ENCODE measurements around the gene ACO2. TPM values are rescaled to one million over a fixed set of nuclear protein-coding genes. Genes with fewer than 3 reads are reported as not detected.

ACO2 gene
- total and polyA plus RNA-seq, 2 of the 4 experiments (the other 2 are of a cell fraction): 71.3 to 72.9 TPM

DNA sequence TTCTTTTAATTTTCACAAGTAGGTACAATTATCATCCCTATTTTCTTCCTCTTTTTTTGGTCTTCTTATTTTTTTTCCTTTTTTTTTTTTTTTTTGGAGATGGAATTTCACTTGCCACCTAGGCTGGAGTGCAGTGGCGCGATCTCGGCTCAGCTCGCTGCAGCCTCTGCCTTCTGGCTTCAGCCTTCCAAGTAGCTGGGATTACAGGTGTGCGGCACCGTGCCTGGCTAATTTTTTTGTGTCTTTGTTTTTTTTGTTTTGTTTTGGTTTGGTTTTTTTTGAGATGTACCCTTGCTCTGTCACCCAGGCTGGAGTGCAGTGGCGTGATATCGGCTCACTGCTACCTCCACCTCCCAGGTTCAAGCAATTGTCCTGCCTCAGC, 39.0 kb upstream of the ACO2 start:
- Histone ChIP-seq H2BK5ac (ENCODE audit: low read depth, low read length, poor library complexity, severe bottlenecking) (no peak overlapping the region), H3K4me3 (ENCODE audit: insufficient read depth, low read depth, low read length) (no peak overlapping the region), H2AFZ (replicated peaks; ENCODE audit: low read length, poor library complexity) (no peak overlapping the region), H3K79me1 (ENCODE audit: low read depth in 1 of 2, low read length in 2 of 2) (peaks cover 9 to 39% of the 10 kb centered on the region in 2 experiments), H3K9me1 (ENCODE audit: insufficient read depth, low read length) (peaks cover 11% of the 10 kb centered on the region), H2BK20ac (ENCODE audit: low read depth, low read length) (no peak overlapping the region), H2BK15ac (ENCODE audit: low read depth, low read length) (no peak overlapping the region), H3K4me2 (ENCODE audit: low read depth, low read length) (no peak overlapping the region), H3K4ac (ENCODE audit: low read depth, low read length) (no peak overlapping the region), H3K56ac (ENCODE audit: extremely low read depth, insufficient read depth, low read length) (no peak overlapping the region), H3K36me3 (ENCODE audit: control insufficient read depth, insufficient read depth, low read length) (peaks cover 29% of the 10 kb centered on the region), H4K5ac (ENCODE audit: low read depth, low read length) (no peak overlapping the region), H3K27me3 (ENCODE audit: control insufficient read depth, insufficient read depth, low read length) (no peaks in the 10 kb centered on the region), H3K9ac (ENCODE audit: low read depth, low read length) (no peak overlapping the region), H3K9me3 (ENCODE audit: control insufficient read depth, insufficient read depth, low read length) (no peaks in the 10 kb centered on the region), H2AK5ac (ENCODE audit: low read depth, low read length) (no peak overlapping the region), H3K27ac (ENCODE audit: insufficient read depth, low read length) (no peak overlapping the region), H4K91ac (ENCODE audit: insufficient read depth, low read depth, low read length) (no peak overlapping the region), H2BK120ac (ENCODE audit: low read depth, low read length) (no peak overlapping the region), H3K23ac (ENCODE audit: low read depth, low read length) (no peak overlapping the region), H3K18ac (ENCODE audit: low read depth, low read length) (no peak overlapping the region), H3K14ac (replicated peaks; ENCODE audit: low read depth, low read length) (no peak overlapping the region), H3K4me1 (ENCODE audit: control insufficient read depth, insufficient read depth, low read length) (no peaks in the 10 kb centered on the region), H4K20me1 (ENCODE audit: insufficient read depth, low read length) (peaks cover 41% of the 10 kb centered on the region), H4K8ac (ENCODE audit: low read depth in 2 of 2, low read length in 2 of 2) (no peak overlapping the region), H2AK9ac (replicated peaks; ENCODE audit: low read depth, low read length, poor library complexity) (no peak overlapping the region)
- CTCF ChIA-PET: no interaction called here
- in situ Hi-C loops (cut with MboI; ENCODE audit: low sequenced_read_pairs): no loop called here
- 100% methylated on average over 1 of the region's 8 CpGs; no CpG with 5 or more reads in 1 of the 2 experiments for WGBS, 2 experiments (ENCODE audit: extremely low coverage in 2 of 2, insufficient read length in 1 of 2)
- ATAC-seq (ENCODE audit: low read depth) (no peak), DNase-seq (no peak)
- dilution Hi-C loops (cut with HindIII; ENCODE audit: low sequenced_read_pairs, unreplicated experiment): no loop called here
- intact Hi-C loops (cut with micrococcal nuclease): no loop called here
- no peak for TF ChIP-seq RCOR1 (IDR thresholded peaks at IDR 0.05; ENCODE audit: insufficient replicate concordance, low read length)
- TF ChIP-seq MAZ (IDR thresholded peaks at IDR 0.05; ENCODE audit: borderline replicate concordance, low read depth, low read length): no peak
- no peak for TF ChIP-seq RFX5 (IDR thresholded peaks at IDR 0.05; ENCODE audit: low read depth, low read length)
- TF ChIP-seq MXI1 (IDR thresholded peaks at IDR 0.05; ENCODE audit: borderline replicate concordance, low read depth, low read length): no peak
- TF ChIP-seq SMC3 (IDR thresholded peaks at IDR 0.05; ENCODE audit: low read depth, low read length): no peak
- no peak for TF ChIP-seq BHLHE40 (IDR thresholded peaks at IDR 0.05; ENCODE audit: low read depth, low read length)
- TF ChIP-seq NFE2L2 (IDR thresholded peaks at IDR 0.05; ENCODE audit: low read depth, low read length): no peak
- no peak for TF ChIP-seq FOS (IDR thresholded peaks at IDR 0.05; ENCODE audit: low read depth, low read length)
- TF ChIP-seq, protein P1, sequence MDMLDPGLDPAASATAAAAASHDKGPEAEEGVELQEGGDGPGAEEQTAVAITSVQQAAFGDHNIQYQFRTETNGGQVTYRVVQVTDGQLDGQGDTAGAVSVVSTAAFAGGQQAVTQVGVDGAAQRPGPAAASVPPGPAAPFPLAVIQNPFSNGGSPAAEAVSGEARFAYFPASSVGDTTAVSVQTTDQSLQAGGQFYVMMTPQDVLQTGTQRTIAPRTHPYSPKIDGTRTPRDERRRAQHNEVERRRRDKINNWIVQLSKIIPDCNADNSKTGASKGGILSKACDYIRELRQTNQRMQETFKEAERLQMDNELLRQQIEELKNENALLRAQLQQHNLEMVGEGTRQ (IDR thresholded peaks at IDR 0.05; ENCODE audit: low read depth, low read length): no peak
- TF ChIP-seq POLR2A (IDR thresholded peaks at IDR 0.05; ENCODE audit: low read depth, low read length): no peak
- TF ChIP-seq, protein P2, sequence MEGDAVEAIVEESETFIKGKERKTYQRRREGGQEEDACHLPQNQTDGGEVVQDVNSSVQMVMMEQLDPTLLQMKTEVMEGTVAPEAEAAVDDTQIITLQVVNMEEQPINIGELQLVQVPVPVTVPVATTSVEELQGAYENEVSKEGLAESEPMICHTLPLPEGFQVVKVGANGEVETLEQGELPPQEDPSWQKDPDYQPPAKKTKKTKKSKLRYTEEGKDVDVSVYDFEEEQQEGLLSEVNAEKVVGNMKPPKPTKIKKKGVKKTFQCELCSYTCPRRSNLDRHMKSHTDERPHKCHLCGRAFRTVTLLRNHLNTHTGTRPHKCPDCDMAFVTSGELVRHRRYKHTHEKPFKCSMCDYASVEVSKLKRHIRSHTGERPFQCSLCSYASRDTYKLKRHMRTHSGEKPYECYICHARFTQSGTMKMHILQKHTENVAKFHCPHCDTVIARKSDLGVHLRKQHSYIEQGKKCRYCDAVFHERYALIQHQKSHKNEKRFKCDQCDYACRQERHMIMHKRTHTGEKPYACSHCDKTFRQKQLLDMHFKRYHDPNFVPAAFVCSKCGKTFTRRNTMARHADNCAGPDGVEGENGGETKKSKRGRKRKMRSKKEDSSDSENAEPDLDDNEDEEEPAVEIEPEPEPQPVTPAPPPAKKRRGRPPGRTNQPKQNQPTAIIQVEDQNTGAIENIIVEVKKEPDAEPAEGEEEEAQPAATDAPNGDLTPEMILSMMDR (conservative IDR thresholded peaks at IDR 0.05; ENCODE audit: low read depth, low read length): no peak
- no peak for TF ChIP-seq CHD1 (IDR thresholded peaks at IDR 0.05; ENCODE audit: low read depth, low read length)
- TF ChIP-seq RAD21 (IDR thresholded peaks at IDR 0.05; ENCODE audit: low read length): no peak
- TF ChIP-seq MAFK (IDR thresholded peaks at IDR 0.05; ENCODE audit: low read depth, low read length): no peak
- no peak for TF ChIP-seq CEBPB (IDR thresholded peaks at IDR 0.05; ENCODE audit: low read depth, low read length)
- TF ChIP-seq, protein P3, sequence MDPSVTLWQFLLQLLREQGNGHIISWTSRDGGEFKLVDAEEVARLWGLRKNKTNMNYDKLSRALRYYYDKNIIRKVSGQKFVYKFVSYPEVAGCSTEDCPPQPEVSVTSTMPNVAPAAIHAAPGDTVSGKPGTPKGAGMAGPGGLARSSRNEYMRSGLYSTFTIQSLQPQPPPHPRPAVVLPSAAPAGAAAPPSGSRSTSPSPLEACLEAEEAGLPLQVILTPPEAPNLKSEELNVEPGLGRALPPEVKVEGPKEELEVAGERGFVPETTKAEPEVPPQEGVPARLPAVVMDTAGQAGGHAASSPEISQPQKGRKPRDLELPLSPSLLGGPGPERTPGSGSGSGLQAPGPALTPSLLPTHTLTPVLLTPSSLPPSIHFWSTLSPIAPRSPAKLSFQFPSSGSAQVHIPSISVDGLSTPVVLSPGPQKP (IDR thresholded peaks at IDR 0.05; ENCODE audit: borderline replicate concordance, low read depth, low read length): no peak
- POLR2A ChIA-PET (ENCODE audit: unreplicated experiment): no interaction called here
- BruUV-seq (replicated peaks): no TSS peak
